GM19438 (cell line): Measurements from ENCODE around the gene CCDC138.
"Not testable (repeated sequence)": the region's sequence is repeated elsewhere in the genome, so short reads cannot be mapped to it uniquely, and the experiment has no call there.

Source experiments
- ATAC-seq: cut with Tn5 transposase; IDR thresholded peaks from one replicate; pipeline ENCODE4 v1.9.1; 2021; ENCODE audit warnings: low read depth; ENCODE audit not compliant: unreplicated experiment

The CCDC138 gene, protein sequence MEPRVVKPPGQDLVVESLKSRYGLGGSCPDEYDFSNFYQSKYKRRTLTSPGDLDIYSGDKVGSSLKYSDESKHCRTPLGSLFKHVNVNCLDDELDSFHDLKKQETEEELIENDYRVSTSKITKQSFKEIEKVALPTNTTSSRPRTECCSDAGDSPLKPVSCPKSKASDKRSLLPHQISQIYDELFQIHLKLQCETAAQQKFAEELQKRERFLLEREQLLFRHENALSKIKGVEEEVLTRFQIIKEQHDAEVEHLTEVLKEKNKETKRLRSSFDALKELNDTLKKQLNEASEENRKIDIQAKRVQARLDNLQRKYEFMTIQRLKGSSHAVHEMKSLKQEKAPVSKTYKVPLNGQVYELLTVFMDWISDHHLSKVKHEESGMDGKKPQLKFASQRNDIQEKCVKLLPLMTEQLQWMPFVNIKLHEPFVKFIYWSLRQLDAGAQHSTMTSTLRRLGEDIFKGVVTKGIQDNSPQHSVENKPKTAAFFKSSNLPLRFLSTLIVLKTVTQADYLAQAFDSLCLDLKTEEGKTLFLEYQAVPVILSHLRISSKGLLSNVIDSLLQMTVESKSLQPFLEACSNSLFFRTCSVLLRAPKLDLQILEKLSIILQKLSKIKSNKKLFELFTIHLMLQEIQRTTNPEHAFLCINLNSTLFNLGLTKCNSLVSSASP

DNA sequence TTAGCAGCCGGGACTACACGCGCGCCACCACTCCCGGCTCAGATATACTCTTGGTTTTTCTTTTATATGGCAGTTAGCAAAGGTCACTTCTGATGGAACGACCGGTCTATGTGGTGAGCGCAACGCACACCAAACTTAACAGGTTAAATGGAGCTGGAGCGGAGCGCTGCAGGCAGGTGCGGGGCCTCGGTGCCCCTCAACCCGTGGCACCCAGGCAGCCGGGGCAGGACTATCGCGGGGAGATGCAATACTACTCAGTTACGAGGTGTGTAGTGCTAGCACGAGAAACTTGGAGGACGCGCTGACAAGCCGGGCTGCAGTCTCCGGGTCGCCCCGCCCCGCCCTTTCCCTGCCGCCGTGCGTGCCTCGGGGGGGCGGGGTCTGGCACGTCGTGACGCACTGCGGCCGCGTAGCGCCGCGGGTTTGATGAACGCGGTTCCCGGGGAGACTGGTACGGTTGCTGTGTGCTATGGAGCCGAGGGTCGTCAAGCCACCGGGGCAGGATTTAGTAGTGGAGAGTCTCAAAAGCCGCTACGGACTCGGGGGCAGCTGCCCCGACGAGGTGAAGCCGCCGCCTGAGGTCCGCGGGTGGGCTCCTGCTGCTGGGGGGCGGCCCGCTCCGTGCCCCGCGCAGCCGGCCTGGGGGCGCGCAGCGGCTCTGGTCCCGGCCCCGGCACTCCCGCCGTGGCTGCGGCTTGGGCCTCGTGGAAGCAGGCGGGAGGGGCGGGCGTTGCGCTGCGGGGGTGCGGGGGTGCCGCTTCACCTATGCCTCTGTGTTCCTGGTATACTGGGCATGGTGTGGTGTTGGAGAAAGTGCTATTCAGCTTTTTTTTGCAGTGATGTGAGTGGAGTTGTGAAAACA, at the start of gene CCDC138:
Gene CCDC138, plus strand, starts transcription at position 418 of the 862 bp plus-strand sequence. Its CDS starts 52 bp downstream, at position 470.
- ATAC-seq: peak; percentile 97

DNA sequence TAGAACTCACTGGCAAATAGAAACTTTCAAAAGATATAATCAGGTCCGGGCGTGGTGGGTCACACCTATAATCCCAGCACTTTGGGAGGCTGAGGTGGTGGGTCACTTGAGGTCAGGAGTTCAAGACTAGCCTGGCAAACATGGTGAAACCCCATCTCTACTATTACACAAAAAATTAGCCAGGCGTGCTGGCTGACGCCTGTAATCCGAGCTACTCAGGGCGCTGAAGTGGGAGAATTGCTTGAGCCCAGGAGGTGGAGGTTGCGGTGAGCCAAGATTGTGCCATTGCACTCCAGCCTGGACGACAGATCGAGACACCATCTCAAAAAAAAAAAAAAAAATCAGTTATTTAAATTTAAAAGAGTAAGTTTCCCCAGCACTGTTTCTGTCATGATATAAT, 28.6 kb upstream of the CCDC138 start:
- ATAC-seq: not testable (repeated sequence)

DNA sequence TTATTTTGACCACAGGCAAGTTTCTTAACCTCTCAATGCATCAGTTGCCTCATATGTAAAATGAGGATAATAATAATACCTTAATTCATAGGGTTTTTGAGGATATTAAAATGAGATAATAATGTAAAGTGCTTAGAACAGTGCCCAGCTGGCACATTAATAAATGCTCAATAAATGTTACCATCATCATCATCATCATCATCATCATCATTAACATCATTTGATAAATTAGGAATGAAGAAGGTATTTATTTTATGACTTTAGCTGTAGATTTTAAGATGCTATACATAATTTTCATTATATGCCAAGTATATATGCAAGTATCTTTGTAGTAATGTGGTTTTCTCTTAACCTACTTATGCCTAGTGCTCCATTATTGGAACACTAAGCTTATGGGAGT, 24.0 kb upstream of the CCDC138 start:
- ATAC-seq: not testable (repeated sequence)

DNA sequence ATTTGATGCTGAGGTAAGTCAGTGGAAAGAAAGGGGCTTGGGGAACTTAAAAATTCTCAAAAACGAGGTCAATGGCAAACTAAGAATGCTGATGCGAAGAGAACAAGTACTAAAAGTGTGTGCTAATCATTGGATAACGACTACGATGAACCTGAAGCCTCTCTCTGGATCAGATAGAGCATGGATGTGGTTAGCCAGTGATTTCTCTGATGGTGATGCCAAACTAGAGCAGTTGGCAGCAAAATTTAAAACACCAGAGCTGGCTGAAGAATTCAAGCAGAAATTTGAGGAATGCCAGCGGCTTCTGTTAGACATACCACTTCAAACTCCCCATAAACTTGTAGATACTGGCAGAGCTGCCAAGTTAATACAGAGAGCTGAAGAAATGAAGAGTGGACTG, 19.9 kb upstream of the CCDC138 start:
- not testable (repeated sequence) for ATAC-seq

DNA sequence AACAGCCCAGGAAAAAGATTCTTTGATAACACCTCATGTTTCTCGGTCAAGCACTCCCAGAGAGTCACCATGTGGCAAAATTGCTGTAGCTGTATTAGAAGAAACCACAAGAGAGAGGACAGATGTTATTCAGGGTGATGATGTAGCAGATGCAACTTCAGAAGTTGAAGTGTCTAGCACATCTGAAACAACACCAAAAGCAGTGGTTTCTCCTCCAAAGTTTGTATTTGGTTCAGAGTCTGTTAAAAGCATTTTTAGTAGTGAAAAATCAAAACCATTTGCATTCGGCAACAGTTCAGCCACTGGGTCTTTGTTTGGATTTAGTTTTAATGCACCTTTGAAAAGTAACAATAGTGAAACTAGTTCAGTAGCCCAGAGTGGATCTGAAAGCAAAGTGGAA, 18.7 kb upstream of the CCDC138 start:
- not testable (repeated sequence) for ATAC-seq

DNA sequence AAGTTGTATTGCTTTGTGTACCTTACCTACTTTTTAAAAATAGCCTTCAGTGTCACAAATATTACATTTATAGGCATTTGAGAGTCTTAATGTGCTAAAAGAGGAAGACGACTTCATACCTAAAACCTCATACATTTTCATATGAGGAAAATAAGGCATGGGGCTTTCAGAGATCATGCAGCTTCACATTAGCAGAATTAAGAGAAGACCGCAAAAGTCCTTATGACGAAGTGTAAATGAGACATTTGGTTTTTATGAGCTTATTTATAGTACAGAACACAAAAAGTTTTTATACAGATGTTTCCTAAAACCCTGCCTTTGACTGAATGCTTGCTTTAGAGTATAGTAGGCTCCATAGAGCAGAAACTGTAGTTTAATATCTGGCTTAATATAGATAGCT, 10.1 kb upstream of the CCDC138 start:
- no peak for ATAC-seq

DNA sequence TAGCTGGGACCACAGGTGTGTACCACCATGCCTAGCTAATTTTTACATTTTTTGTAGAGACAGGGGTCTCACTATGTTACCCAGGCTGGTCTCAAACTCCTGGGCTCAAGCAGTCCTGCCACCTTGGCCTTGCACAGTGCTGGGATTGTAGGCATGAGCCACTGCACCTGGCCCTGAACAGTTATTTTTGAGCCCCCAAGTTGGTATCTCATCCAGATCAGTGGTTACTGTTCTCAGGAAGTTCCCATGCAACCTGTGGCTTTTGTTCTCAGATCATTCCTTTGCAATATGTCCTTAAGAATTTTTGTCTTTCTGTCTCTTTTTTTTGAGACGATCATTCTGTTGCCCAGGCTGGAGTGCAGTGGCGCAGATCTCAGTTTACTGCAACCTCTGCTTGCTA, 7.7 kb upstream of the CCDC138 start:
- no peak for ATAC-seq

DNA sequence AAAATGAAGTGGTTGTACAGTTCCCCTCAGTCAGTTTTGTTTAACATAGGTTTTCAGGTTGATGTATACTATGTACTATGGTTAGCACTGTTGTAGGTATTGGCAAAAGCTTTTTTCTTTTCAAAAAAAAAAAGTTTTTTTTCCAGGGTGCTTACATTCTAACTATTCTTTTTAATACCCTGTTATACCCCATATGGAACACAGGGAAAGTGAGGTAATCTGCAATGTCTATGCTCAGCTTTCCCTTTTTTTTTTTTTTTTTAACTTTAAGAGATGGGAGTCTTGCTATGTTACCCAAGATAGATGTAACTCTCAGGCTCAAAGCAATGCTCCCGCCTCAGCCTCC, 590 bp upstream of the CCDC138 start:
- ATAC-seq: no peak

DNA sequence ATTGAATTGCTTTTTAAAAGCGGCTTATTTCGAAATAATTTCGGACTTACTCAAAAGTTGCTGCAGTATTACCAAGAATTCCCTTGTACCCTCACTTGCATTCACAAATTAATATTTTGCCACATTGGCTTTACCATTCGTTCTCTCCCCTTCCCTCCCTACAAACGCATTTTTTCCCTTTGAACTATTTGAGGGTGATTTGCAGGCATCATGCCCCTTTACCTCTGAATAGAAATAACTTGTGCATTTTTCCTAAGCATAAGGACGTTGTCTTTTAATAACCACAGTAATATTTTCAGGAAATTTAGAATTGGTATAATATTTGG, 608 bp downstream of the CCDC138 start:
- no peak for ATAC-seq

DNA sequence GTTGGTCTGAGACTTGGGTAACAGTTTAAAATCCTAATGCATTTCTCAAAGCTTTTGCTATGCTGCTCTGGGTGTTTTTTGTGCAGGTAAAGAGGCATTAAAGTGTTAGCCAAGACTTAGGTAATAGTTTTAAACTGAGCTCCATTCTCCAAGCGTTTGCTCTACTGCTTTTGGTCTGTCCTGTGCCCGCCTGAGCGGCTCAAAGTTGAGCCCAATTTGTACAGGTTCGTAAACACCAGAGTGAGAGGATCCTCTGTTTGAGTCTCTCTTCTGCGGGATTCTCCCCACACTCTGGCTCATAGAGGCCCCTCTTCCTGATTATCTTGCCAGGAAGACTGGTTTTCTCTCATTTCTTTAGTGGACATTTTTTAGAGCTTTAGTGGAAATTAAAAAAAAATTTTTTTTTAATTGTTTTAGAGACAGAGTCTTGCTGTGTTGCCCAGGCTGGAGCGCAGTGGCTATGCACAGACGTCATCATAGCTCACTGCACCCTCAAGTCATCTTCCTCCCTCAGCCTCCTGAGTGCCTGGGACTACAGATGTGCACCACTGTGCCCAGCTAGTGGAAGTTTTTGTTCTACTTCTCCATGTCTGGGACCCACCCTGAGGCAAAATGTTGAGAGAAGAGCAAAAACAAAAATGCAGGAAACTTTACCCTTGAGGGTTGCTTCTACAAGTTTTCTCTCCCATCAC, 16.6 kb downstream of the CCDC138 start:
- ATAC-seq: no peak

DNA sequence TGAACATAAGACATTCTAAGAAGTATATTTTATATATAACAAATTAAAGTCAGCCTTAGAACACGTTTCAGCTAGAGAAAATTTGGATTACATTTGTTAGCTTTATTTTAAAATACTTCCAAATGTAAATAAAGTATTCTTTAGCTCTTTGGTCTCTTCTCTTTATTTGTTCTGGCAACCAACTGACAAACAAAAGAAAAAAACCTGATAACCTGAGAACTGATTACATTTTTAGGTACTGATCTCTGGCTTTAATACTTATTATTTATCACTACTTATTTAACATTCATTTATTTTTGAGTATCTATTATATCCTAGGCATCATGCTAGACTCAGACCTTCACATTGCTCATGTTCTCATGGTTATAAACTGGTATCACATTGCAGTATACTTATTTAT, 18.5 kb downstream of the CCDC138 start:
- ATAC-seq: no peak

DNA sequence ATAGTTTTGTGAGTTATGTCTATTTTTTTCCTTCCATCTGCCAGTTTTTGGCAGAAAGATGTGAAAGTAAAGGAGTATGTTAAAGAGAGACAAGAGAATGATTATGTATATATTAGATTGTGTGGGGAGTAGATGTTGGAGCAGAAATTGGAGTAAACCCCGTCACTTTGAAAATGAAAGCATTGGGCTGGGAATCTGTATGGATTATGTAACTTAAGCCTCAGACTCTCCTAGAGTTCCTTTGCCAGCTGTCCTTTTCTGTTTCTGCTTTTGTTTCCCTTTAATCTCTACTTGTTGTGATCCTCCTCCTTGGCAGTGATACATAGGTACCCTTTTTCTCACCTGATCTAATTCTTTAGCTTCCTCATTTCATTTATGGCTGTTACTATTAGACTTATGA, 19.2 kb downstream of the CCDC138 start:
- no peak for ATAC-seq

DNA sequence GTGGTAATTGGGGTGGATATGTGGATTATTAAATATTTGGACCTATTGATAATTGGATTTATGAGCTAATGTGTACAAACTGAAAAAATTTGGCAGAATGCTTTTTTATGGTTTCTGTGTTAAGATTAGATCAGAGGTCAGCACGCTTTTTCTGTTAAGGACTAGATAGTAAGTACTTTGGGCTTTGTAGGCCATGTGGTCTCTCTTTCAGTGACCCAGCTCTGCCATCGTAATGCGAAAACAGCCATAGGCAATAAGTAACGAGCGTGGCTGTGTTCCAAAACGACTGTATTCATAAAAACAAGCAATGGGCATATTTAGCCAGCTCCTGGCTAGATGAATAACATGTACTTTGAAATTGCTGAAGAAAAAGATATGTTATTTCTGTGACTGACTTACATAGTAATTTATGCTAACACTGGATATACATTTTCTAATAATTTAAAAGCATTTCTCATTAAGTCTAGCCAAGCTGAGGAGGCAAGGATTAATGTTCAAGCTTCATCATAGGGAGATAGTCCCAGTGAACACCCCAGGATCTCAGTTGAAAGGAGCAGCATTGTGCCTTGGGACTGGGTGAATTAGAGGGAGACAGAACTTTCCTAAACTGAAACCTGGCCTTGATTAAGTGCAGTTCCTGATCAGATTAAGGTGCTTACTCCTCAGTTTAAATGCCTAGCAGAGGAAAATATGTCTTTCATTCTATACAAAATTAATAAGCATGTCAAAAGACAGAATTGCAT, 20.0 kb downstream of the CCDC138 start:
- ATAC-seq: no peak

DNA sequence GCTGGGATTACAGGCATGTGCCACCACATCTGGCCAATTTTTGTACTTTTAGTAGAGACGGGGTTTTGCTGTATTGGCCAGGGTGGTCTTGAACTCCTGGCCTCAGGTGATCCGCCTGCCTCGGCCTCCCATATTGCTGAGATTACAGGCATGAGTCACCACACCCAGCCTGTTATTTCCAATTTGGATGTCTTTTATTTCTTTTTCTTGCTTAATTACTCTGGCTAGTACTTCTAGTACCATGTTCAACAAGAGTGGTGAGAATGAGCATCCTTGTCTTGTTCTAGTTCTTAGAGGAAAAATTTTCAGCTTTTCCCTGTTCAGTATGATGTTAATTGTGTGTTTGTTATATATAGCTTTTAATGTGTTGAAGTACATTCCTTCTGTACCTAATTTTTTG, 23.4 kb downstream of the CCDC138 start:
- no peak for ATAC-seq

DNA sequence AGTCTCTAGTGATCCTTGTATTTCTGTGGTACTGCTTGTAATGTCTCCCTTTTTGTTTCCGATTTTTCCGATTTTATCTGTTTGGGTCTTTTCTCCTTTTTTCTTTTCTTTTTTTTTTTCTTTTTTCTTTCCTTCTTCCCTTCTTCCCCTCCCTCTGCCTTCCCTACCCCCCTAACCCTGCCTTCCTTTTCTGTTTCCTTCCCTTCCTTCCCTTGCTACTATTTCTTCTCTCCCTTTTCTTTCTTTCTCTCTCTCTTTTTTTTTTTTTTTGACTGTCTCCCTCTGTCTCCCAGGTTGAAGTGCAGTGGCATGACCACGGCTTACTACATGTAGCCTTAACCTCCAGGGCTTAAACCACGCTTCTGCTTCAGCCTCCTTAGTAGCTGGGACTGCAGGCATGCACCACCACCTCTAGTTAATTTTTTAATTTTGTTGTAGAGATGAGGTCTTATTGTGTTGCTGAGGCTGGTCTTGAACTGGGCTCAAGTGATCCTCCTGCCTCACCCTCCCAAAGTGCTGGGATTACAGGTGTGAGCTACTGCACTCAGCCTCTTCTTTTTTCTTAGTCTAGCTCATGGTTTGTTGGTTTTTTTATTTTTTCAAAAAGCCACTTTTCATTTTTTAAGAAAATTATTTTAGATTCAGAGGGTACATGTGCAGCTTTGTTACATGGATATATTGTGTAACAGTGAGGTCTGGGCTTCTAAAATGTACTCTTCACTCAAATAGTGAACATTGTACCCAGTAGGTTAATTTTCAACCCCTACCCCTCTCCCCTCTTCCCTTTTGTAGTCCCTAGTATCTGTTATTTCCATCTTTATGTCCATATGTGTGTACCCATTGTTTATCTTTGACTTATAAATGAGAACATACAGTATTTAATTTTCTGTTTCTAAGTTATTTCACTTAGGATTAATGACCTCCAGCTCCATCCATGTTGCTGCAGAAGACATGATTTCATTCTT, 24.7 kb downstream of the CCDC138 start:
- no peak for ATAC-seq

DNA sequence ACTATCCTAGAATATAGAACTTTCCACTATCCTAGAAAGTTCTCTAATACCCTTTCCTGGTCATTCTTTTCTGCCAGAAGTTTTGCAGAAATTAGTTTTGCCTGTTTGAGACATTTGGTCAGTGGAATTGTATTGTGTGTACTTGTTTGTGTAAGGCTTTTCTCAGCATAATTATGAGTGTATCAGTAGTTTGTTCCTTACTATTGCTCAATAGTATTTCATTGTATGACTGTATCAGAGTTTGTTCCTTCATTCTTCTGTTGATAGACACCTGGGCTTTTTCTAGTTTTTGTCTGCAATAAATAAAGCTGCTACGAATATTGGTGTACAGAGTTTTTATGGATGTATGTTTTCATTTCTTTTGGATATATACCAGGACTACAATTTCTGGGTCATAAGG, 27.2 kb downstream of the CCDC138 start:
- ATAC-seq: no peak

DNA sequence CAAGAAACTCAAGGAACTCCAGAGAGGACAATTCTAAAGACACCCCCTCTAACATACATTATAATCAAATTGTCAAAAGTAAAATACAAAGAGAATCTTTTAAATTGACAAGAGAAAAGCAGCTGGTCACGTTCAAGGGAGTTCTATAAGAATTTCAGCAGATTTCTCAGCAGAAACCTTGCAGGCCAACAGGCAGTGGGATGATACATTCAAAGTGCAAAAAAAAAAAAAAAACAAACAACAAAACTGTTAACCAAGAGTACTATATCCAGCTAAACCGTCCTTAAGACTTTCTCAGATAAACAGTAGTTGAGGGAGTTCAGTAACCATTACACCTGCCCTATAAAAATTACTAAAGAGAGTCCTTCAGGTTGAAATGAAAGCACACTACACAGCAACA, 33.9 kb downstream of the CCDC138 start:
- ATAC-seq: no peak

DNA sequence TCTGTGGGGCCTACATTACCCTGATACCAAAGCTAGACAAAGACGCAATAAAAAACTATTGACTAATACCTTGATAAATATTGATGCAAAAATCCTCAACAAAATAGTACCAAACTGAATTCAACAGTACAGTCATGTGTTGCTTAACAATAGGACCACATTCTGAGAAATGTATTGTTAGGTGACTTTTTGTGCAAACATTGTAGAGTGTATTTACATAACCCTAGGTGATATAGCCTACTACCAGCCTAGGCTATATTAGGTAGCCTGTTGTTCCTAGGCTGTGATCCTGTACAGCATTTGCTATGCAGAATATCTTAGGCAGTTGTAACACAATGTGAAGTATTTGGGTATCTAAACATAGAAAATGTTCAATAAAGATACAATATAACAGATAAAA, 36.7 kb downstream of the CCDC138 start:
- no peak for ATAC-seq
